Right lung (tissue), 5 donors: Measurements from ENCODE around the gene RTP3. TPM values are rescaled to one million over a fixed set of nuclear protein-coding genes. Genes with fewer than 3 reads are reported as not detected.
"Not testable (repeated sequence)": the region's sequence is repeated elsewhere in the genome, so short reads cannot be mapped to it uniquely, and the experiment has no call there.

Source experiments
- DNase-seq, 2 donors: peaks; one replicate each; pipeline ENCODE4 v3.0.0-alpha.2; 2013
- polyA plus RNA-seq, 5 donors: library from polyadenylated mRNA; unstranded; fragments of 120-200 nt; gene quantifications; one replicate each; pipeline versions ENCODE4 v1.2.1 to v1.2.3, GENCODE V29; 2013; ENCODE audit warnings: inconsistent platforms in 1 of 5, low replicate concordance in 1 of 5; ENCODE audit not compliant: insufficient read length in 5 of 5, insufficient read depth in 1 of 5

Gene RTP3
- polyA plus RNA-seq, 5 donors = 0.12 TPM; not detected in 4

- DNase-seq = no peak
Observed at GRCh38 chr3:46490338-46491084, 7.3 kb upstream of the RTP3 start.

GRCh38 chr3:46491089-46492070, 6.4 kb upstream of the RTP3 start:
- DNase-seq = no peak

- DNase-seq = no peak
Observed at GRCh38 chr3:46492890-46493547, 4.8 kb upstream of the RTP3 start.

- not testable (repeated sequence) for DNase-seq
Observed at GRCh38 chr3:46494491-46494890, 3.3 kb upstream of the RTP3 start.

GRCh38 chr3:46495901-46496456, 1.8 kb upstream of the RTP3 start:
- no peak for DNase-seq

- no peak for DNase-seq
Observed at GRCh38 chr3:46496746-46497555, 825 bp upstream of the RTP3 start.

GRCh38 chr3:46498916-46499519, 1.2 kb downstream of the RTP3 start:
- DNase-seq = no peak

- DNase-seq = no peak
Observed at GRCh38 chr3:46500656-46501635, 3.2 kb downstream of the RTP3 start.

- no peak for DNase-seq
Observed at GRCh38 chr3:46501702-46502101, 3.9 kb downstream of the RTP3 start.

- no peak for DNase-seq
Observed at GRCh38 chr3:46503200-46503874, 5.6 kb downstream of the RTP3 start.

GRCh38 chr3:46504789-46505188, 7.0 kb downstream of the RTP3 start:
- DNase-seq = no peak

- DNase-seq = no peak
Observed at GRCh38 chr3:46505953-46506352, 8.2 kb downstream of the RTP3 start.

GRCh38 chr3:46506526-46506925, 8.8 kb downstream of the RTP3 start:
- no peak for DNase-seq

GRCh38 chr3:46508850-46509591, 11.2 kb downstream of the RTP3 start:
- no peak for DNase-seq

- no peak for DNase-seq
Observed at GRCh38 chr3:46509661-46510187, 11.9 kb downstream of the RTP3 start.

- DNase-seq = no peak
Observed at GRCh38 chr3:46512191-46512749, 14.5 kb downstream of the RTP3 start.

GRCh38 chr3:46516521-46516920, 18.7 kb downstream of the RTP3 start:
- DNase-seq = no peak
